ENCODE data around the gene RERE. TPM values are rescaled to one million over a fixed set of nuclear protein-coding genes. Genes with fewer than 3 reads are reported as not detected.

RERE gene
- total RNA-seq, 1 donor, result 27.0 TPM

GRCh38 chr1:8674912-8675311, 142.5 kb downstream of the RERE start:
- no peak for TF ChIP-seq CTCF (IDR thresholded peaks at IDR 0.05; ENCODE audit: insufficient read depth, low read length)
- peak; percentile 28 for DNase-seq (ENCODE audit: low read depth)
- H3K4me3 ChIP-seq (ENCODE audit: low read depth, low read length), result no peak overlapping the region

- H3K4me3 ChIP-seq (ENCODE audit: low read depth, low read length), result no peak overlapping the region
- DNase-seq (ENCODE audit: low read depth), result no peak
- TF ChIP-seq CTCF (IDR thresholded peaks at IDR 0.05; ENCODE audit: insufficient read depth, low read length), result no peak
These were observed 143.0 kb downstream of the RERE start for GRCh38 chr1:8674481-8674880.

- DNase-seq (ENCODE audit: low read depth), result peak; percentile 90
- peak; percentile 89 for TF ChIP-seq CTCF (IDR thresholded peaks at IDR 0.05; ENCODE audit: insufficient read depth, low read length)
- H3K4me3 ChIP-seq (ENCODE audit: low read depth, low read length), result no peak overlapping the region
These were observed 146.0 kb downstream of the RERE start for GRCh38 chr1:8671306-8671917.

- H3K4me3 ChIP-seq (ENCODE audit: low read depth, low read length), result no peak overlapping the region
- TF ChIP-seq CTCF (IDR thresholded peaks at IDR 0.05; ENCODE audit: insufficient read depth, low read length), result no peak
- peak; percentile 16 for DNase-seq (ENCODE audit: low read depth)
These were observed 147.0 kb downstream of the RERE start for GRCh38 chr1:8670371-8670818.

GRCh38 chr1:8669606-8670335, 147.7 kb downstream of the RERE start:
- no peak for TF ChIP-seq CTCF (IDR thresholded peaks at IDR 0.05; ENCODE audit: insufficient read depth, low read length)

GRCh38 chr1:8667869-8668594, 149.4 kb downstream of the RERE start:
- H3K4me3 ChIP-seq (ENCODE audit: low read depth, low read length), result no peak overlapping the region
- no peak for TF ChIP-seq CTCF (IDR thresholded peaks at IDR 0.05; ENCODE audit: insufficient read depth, low read length)
- DNase-seq (ENCODE audit: low read depth), result no peak

More at GRCh38 chr1:8669606-8670335, 147.7 kb downstream of the RERE start:
- no peak for DNase-seq (ENCODE audit: low read depth)
- H3K4me3 ChIP-seq (ENCODE audit: low read depth, low read length), result no peak overlapping the region

All from fibroblast of the aortic adventitia (primary cell).